HUES64 (cell line): Measurements from ENCODE around the gene OPA1.
"Not testable (repeated sequence)": the region's sequence is repeated elsewhere in the genome, so short reads cannot be mapped to it uniquely, and the experiment has no call there.

Experiments
- H3K27ac ChIP-seq: 2 replicates; pipeline ENCODE4 v1.7.0; 2013; ENCODE audit warnings: low read depth, low read length, inconsistent platforms
- H3K27me3 ChIP-seq: 2 replicates; pipeline ENCODE4 v1.6.1; 2013; ENCODE audit warnings: mild to moderate bottlenecking, low read length; ENCODE audit not compliant: insufficient read depth
- H3K36me3 ChIP-seq: 2 replicates; pipeline ENCODE4 v1.6.1; 2013; ENCODE audit warnings: mild to moderate bottlenecking, low read length; ENCODE audit not compliant: insufficient read depth
- H3K4me1 ChIP-seq: 2 replicates; pipeline ENCODE4 v1.6.1; 2013; ENCODE audit warnings: mild to moderate bottlenecking, low read length, moderate library complexity; ENCODE audit not compliant: insufficient read depth
- H3K4me3 ChIP-seq: 2 replicates; pipeline ENCODE4 v1.5.1; 2013; ENCODE audit warnings: mild to moderate bottlenecking, low read length, moderate library complexity
- H3K9ac ChIP-seq: 2 replicates; pipeline ENCODE4 v1.6.1; 2013; ENCODE audit warnings: mild to moderate bottlenecking, low read depth, low read length
- H3K9me3 ChIP-seq: 2 replicates; pipeline ENCODE4 v1.6.1; 2013; ENCODE audit warnings: low read depth, low read length; ENCODE audit not compliant: insufficient read depth
- whole genome bisulfite sequencing: fragments of 150-250, 120-280 bp; methylation state at CpG from one replicate; pipeline ENCODE4 v1.1.7; 2013; ENCODE audit warnings: missing lambda C conversion rate; 5-methylcytosine and 5-hydroxymethylcytosine counted together

Gene OPA1

GRCh38 chr3:193590088-193590856 is 2.7 kb upstream of the OPA1 start:
- Histone ChIP-seq H3K9ac (no peak overlapping the region), H3K27me3 (no peaks in the 10 kb centered on the region), H3K4me1 (peaks cover 17% of the 10 kb centered on the region), H3K36me3 (no peaks in the 10 kb centered on the region), H3K27ac (no peak overlapping the region), H3K4me3 (no peak overlapping the region), H3K9me3 (no peaks in the 10 kb centered on the region)
- WGBS: 89% methylated on average over 6 of the region's 6 CpGs

GRCh38 chr3:193593668-193594030 is 641 bp downstream of the OPA1 start:
- Histone ChIP-seq H3K9me3 (no peaks in the 10 kb centered on the region), H3K36me3 (peaks cover 19% of the 10 kb centered on the region), H3K4me3 (peak overlapping the region; percentile 93), H3K27me3 (no peaks in the 10 kb centered on the region), H3K4me1 (peaks cover 24% of the 10 kb centered on the region), H3K27ac (peak overlapping the region; percentile 68; the same call in 1 of the 2 replicates), H3K9ac (peak overlapping the region; percentile 75)
- WGBS: 1% methylated on average over 11 of the region's 11 CpGs

GRCh38 chr3:193594946-193595689 is 2.1 kb downstream of the OPA1 start:
- Histone ChIP-seq H3K27ac (peak overlapping the region; percentile 79; the same call in 1 of the 2 replicates), H3K36me3 (peaks cover 29% of the 10 kb centered on the region), H3K4me3 (peak overlapping the region; percentile 93), H3K9me3 (no peaks in the 10 kb centered on the region), H3K9ac (peak overlapping the region; percentile 25; the same call in 1 of the 2 replicates), H3K27me3 (no peaks in the 10 kb centered on the region), H3K4me1 (peaks cover 24% of the 10 kb centered on the region)
- WGBS: 85% methylated on average over 1 of the region's 1 CpG

GRCh38 chr3:193595939-193596487 is 3.0 kb downstream of the OPA1 start:
- no peak overlapping the region for H3K27ac ChIP-seq
- H3K36me3 ChIP-seq: peaks cover 29% of the 10 kb centered on the region
- no peak overlapping the region for H3K9ac ChIP-seq
- H3K9me3 ChIP-seq: no peaks in the 10 kb centered on the region
- 92% methylated on average over 5 of the region's 5 CpGs for WGBS
- H3K4me1 ChIP-seq: peaks cover 24% of the 10 kb centered on the region
- no peaks in the 10 kb centered on the region for H3K27me3 ChIP-seq
- H3K4me3 ChIP-seq: peak overlapping the region; percentile 93; the same call in 1 of the 2 replicates

- 94% methylated on average over 2 of the region's 2 CpGs for WGBS
- Histone ChIP-seq H3K9me3 (no peaks in the 10 kb centered on the region), H3K27ac (no peak overlapping the region)
Observed at GRCh38 chr3:193598202-193598601, 5.2 kb downstream of the OPA1 start.

GRCh38 chr3:193599393-193599792 is 6.4 kb downstream of the OPA1 start:
- H3K36me3 ChIP-seq: peaks cover 38% of the 10 kb centered on the region
- 92% methylated on average over 1 of the region's 1 CpG for WGBS

More at GRCh38 chr3:193598202-193598601, 5.2 kb downstream of the OPA1 start:
- H3K4me3 ChIP-seq: no peak overlapping the region
- peaks cover 38% of the 10 kb centered on the region for H3K36me3 ChIP-seq
- no peak overlapping the region for H3K9ac ChIP-seq
- peaks cover 20% of the 10 kb centered on the region for H3K4me1 ChIP-seq
- H3K27me3 ChIP-seq: no peaks in the 10 kb centered on the region

GRCh38 chr3:193605876-193606275 is 12.9 kb downstream of the OPA1 start:
- 70% methylated on average over 2 of the region's 2 CpGs for WGBS
- peaks cover 9% of the 10 kb centered on the region for H3K36me3 ChIP-seq
- no peak overlapping the region for H3K9ac ChIP-seq
- no peaks in the 10 kb centered on the region for H3K9me3 ChIP-seq
- no peak overlapping the region for H3K4me3 ChIP-seq
- H3K27me3 ChIP-seq: no peaks in the 10 kb centered on the region
- H3K4me1 ChIP-seq: no peaks in the 10 kb centered on the region
- no peak overlapping the region for H3K27ac ChIP-seq

More at GRCh38 chr3:193599393-193599792, 6.4 kb downstream of the OPA1 start:
- no peak overlapping the region for H3K9ac ChIP-seq
- no peaks in the 10 kb centered on the region for H3K27me3 ChIP-seq
- H3K27ac ChIP-seq: no peak overlapping the region
- no peaks in the 10 kb centered on the region for H3K9me3 ChIP-seq
- peaks cover 15% of the 10 kb centered on the region for H3K4me1 ChIP-seq
- no peak overlapping the region for H3K4me3 ChIP-seq

- not testable (repeated sequence) for H3K27me3 ChIP-seq, H3K9ac ChIP-seq, H3K4me3 ChIP-seq, H3K9me3 ChIP-seq, H3K4me1 ChIP-seq, H3K36me3 ChIP-seq, H3K27ac ChIP-seq
Observed at GRCh38 chr3:193606892-193607291, 13.9 kb downstream of the OPA1 start.

GRCh38 chr3:193610516-193610915 is 17.5 kb downstream of the OPA1 start:
- H3K27ac ChIP-seq, H3K4me3 ChIP-seq, H3K4me1 ChIP-seq, H3K9ac ChIP-seq, H3K27me3 ChIP-seq, H3K9me3 ChIP-seq: not testable (repeated sequence)
- H3K36me3 ChIP-seq: peaks cover 18% of the 10 kb centered on the region
- WGBS: 97% methylated on average over 11 of the region's 11 CpGs

- Histone ChIP-seq H3K9ac (no peak overlapping the region), H3K27ac (no peak overlapping the region), H3K36me3 (peaks cover 55% of the 10 kb centered on the region), H3K4me3 (no peak overlapping the region), H3K4me1 (no peaks in the 10 kb centered on the region), H3K9me3 (peaks cover 3% of the 10 kb centered on the region; the same call in 1 of the 2 replicates), H3K27me3 (no peaks in the 10 kb centered on the region)
- 85% methylated on average over 2 of the region's 2 CpGs for WGBS
Observed at GRCh38 chr3:193614430-193614829, 21.4 kb downstream of the OPA1 start.

GRCh38 chr3:193617628-193618027 is 24.6 kb downstream of the OPA1 start:
- Histone ChIP-seq H3K9ac (no peak overlapping the region), H3K4me1 (no peaks in the 10 kb centered on the region), H3K27ac (no peak overlapping the region), H3K9me3 (peaks cover 1% of the 10 kb centered on the region; the same call in 1 of the 2 replicates), H3K36me3 (peaks cover 84% of the 10 kb centered on the region), H3K4me3 (no peak overlapping the region), H3K27me3 (no peaks in the 10 kb centered on the region)
- WGBS: 100% methylated on average over 1 of the region's 1 CpG
